Activated T-cell treated with anti-CD3 and anti-CD28 coated beads, Interleukin-2, amount 50 U/mL, for 4 hours (primary cell): Measurements from ENCODE around the gene MCOLN1. TPM values are rescaled to one million over a fixed set of nuclear protein-coding genes. Genes with fewer than 3 reads are reported as not detected.
"Not testable (repeated sequence)": the region's sequence is repeated elsewhere in the genome, so short reads cannot be mapped to it uniquely, and the experiment has no call there.

Experiments
- ATAC-seq, 2 donors: fragments of 200-7000 bp; cut with Tn5 transposase; one replicate each; pipeline ENCODE4 v1.10.0; 2021
- DNase-seq: peaks from one replicate; pipeline ENCODE4 v3.0.0-alpha.2; 2020
- H3K27me3 Mint-ChIP-seq: one replicate; pipeline ENCODE4 v1.8.0; 2021; ENCODE audit warnings: low read depth, mixed read lengths
- H3K36me3 Mint-ChIP-seq: one replicate; pipeline ENCODE4 v1.8.0; 2022; ENCODE audit warnings: mixed read lengths; ENCODE audit not compliant: insufficient read depth
- H3K4me1 Mint-ChIP-seq: one replicate; pipeline ENCODE4 v1.8.0; 2021; ENCODE audit warnings: low read depth, mixed read lengths
- H3K4me3 Mint-ChIP-seq: one replicate; pipeline ENCODE4 v1.8.0; 2021; ENCODE audit warnings: mild to moderate bottlenecking, moderate library complexity, mixed read lengths
- H3K9me3 Mint-ChIP-seq: one replicate; pipeline ENCODE4 v1.8.0; 2021; ENCODE audit warnings: mixed read lengths
- total RNA-seq, 3 donors: library from RNA; stranded (reverse); gene quantifications; one replicate each; pipeline ENCODE4 v1.2.1, GENCODE V29; 2021

Gene MCOLN1
- total RNA-seq, 3 donors from 2014 or later: 20.5 to 27.4 (median 22.6) TPM

DNA sequence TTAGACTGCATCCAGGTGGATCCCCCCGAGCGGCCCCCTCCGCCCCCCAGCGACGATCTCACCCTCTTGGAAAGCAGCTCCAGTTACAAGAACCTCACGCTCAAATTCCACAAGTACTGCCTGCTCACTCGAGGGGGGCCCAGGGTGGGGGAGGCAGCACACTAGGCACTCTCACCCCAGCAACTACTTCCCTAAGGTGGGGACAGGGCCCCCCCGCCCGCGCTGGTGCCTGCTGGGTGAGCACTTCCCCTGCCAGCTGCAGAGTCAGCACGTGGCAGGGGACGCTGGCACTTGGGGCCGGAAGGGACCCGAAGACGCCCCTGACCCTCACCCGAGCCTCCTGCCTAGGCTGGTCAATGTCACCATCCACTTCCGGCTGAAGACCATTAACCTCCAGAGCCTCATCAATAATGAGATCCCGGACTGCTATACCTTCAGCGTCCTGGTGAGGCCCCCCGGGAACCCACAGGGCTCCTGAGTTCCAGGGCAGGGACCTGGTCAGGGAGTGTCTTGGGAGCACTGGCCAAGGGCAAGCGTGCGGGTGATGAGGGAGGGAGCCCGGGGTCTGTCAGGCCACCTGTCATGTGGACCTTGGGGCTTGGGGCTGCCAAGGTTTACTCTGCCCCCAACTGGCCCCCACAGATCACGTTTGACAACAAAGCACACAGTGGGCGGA lies 5.2 kb downstream of the MCOLN1 start:
- no peaks in the 10 kb centered on the region for H3K27me3 Mint-ChIP-seq
- H3K4me1 Mint-ChIP-seq: peaks cover 6% of the 10 kb centered on the region
- no peaks in the 10 kb centered on the region for H3K36me3 Mint-ChIP-seq
- H3K9me3 Mint-ChIP-seq: no peaks in the 10 kb centered on the region
- no peak overlapping the region for H3K4me3 Mint-ChIP-seq
- DNase-seq: no peak
- ATAC-seq: no peak

DNA sequence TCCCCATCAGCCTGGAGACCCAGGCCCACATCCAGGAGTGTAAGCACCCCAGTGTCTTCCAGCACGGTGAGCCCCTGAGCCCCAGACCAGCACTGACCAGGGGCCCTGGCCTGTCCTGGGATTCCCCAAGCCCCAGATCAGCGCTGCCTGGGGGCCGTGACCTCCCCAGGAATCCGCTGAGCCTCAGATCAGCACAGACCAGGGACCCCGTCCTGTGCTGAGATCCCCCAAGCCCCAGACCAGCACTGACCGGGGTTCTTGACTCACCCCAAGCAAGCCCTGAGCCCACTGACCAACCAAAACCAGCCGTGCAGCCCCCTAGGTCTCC lies 5.7 kb downstream of the MCOLN1 start:
- Mint-ChIP-seq H3K4me1 (peaks cover 6% of the 10 kb centered on the region), H3K4me3 (no peak overlapping the region), H3K9me3 (no peaks in the 10 kb centered on the region), H3K36me3 (no peaks in the 10 kb centered on the region), H3K27me3 (no peaks in the 10 kb centered on the region)
- DNase-seq (no peak), ATAC-seq (no peak)

DNA sequence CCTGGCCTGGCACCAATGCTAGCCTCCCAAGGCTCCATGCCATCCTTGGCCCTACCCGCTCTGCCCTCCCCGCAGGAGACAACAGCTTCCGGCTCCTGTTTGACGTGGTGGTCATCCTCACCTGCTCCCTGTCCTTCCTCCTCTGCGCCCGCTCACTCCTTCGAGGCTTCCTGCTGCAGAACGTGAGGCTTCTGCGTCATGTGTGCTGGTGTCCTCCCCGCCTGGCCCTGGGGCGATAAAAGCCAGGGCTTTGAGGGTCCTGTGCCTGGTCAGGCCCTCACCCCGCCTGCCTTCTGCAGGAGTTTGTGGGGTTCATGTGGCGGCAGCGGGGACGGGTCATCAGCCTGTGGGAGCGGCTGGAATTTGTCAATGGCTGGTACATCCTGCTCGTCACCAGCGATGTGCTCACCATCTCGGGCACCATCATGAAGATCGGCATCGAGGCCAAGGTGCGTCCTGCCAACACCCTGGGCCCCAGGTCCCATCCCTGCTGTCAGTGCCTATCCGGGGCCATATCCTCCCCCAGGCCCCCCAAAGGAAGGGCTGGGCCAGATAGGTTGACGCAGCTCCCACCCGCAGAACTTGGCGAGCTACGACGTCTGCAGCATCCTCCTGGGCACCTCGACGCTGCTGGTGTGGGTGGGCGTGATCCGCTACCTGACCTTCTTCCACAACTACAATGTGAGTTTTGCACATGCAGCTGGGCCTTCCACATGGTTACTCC lies 6.3 kb downstream of the MCOLN1 start:
- ATAC-seq: no peak
- no peaks in the 10 kb centered on the region for H3K9me3 Mint-ChIP-seq
- no peaks in the 10 kb centered on the region for H3K36me3 Mint-ChIP-seq
- H3K4me3 Mint-ChIP-seq: no peak overlapping the region
- no peaks in the 10 kb centered on the region for H3K27me3 Mint-ChIP-seq
- H3K4me1 Mint-ChIP-seq: peaks cover 3% of the 10 kb centered on the region
- no peak for DNase-seq

DNA sequence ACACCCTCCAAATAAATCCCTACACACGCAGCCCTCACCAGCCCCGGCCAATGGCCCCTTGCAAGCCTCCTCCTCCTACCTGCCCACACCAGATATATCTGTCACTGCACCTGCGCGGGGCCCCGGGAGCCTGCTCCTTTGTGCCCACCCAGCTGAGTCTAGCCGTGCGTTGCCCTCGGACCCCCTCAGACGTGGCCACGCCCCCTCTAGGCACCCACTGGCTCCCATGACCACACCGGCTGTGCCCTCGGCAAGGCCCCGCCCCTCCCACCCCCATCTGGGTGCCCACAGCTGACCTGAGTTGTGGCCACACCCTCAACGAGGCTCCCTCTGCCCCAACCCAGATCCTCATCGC lies 6.8 kb downstream of the MCOLN1 start:
- DNase-seq: no peak
- Mint-ChIP-seq H3K9me3 (no peaks in the 10 kb centered on the region), H3K27me3 (no peaks in the 10 kb centered on the region), H3K4me1 (peaks cover 5% of the 10 kb centered on the region), H3K36me3 (no peaks in the 10 kb centered on the region), H3K4me3 (no peak overlapping the region)
- ATAC-seq: no peak

DNA sequence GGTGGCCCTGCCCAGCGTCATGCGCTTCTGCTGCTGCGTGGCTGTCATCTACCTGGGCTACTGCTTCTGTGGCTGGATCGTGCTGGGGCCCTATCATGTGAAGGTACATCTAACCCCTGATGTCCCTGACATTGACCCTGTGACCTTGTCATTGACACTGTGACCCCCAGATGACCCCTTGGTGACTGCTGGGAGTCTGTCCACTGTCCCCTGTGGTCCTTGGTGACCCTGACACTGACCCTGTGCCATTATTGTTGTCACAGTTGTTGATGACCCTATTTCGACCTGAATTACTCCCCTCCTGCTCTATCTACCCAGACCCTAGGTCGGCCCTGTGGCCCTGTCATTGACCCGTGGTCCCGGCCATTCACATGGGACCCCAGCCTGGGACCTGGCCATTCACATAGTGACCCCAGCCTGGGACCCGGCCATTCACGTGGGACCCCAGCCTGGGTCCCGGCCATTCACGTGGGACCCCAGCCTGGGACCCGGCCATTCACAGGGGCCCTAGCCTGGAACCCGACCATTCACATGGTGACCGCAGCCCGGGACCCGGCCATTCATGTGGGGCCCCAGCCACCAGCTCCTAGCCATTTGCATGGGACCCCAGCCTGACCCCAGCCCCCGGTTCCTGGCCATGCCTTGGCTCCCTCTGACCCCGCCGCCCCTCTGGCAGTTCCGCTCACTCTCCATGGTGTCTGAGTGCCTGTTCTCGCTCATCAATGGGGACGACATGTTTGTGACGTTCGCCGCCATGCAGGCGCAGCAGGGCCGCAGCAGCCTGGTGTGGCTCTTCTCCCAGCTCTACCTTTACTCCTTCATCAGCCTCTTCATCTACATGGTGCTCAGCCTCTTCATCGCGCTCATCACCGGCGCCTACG lies 7.4 kb downstream of the MCOLN1 start:
- no peaks in the 10 kb centered on the region for H3K27me3 Mint-ChIP-seq
- H3K9me3 Mint-ChIP-seq: no peaks in the 10 kb centered on the region
- DNase-seq (no peak), ATAC-seq (no peak)
- no peaks in the 10 kb centered on the region for H3K36me3 Mint-ChIP-seq
- no peak overlapping the region for H3K4me3 Mint-ChIP-seq
- peaks cover 5% of the 10 kb centered on the region for H3K4me1 Mint-ChIP-seq

DNA sequence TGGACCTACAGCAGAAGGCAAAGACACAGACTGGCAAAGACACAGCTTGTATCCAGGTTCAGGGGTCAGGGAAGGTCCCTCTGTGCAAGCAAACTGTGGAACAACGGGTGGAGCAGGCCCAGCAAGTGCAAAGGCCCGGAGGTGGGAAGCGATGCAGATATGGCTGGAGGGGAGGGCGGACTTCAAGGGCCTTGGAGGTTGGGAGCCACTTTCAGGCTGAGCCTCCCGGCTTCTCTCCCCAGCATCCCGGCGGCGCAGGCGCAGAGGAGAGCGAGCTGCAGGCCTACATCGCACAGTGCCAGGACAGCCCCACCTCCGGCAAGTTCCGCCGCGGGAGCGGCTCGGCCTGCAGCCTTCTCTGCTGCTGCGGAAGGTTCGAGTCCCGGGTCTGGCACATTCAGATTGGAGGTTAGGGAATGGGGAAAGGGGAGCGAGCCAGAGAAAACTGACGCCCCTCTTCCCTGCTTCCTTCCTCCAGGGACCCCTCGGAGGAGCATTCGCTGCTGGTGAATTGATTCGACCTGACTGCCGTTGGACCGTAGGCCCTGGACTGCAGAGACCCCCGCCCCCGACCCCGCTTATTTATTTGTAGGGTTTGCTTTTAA lies 11.0 kb downstream of the MCOLN1 start:
- H3K36me3 Mint-ChIP-seq: no peaks in the 10 kb centered on the region
- ATAC-seq (no peak), DNase-seq (no peak)
- peak overlapping the region; percentile 92 for H3K4me3 Mint-ChIP-seq
- no peaks in the 10 kb centered on the region for H3K9me3 Mint-ChIP-seq
- H3K4me1 Mint-ChIP-seq: peaks cover 15% of the 10 kb centered on the region
- H3K27me3 Mint-ChIP-seq: no peaks in the 10 kb centered on the region

DNA sequence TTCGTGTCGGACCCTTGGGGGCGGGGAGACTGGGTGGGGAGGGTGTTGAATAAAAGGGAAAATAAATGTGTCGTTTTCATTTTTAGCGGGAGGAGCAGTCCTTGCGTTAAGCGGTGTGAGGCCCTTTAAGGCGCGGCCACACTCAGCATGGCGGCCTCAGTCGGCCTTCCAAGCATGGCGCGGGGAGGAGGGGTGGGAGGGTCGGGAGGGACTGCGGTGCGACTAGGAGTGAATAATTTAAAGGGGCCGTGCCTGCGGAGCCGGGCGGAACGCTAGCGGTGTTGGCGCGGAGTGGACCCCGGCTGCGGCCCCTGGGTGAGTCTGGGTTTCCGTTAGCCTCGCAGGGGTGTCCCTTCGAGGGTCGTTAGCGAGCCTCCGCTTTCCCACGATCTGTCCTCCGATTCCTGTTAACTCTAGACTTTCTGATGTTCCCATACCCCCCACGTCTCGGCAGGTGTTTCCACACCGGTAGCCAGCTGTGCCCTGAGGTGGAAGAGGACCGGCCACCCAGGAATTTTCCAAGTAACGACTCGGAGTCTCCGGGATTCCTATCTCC lies 11.6 kb downstream of the MCOLN1 start:
- peak; percentile 61 to 68 for ATAC-seq
- Mint-ChIP-seq H3K9me3 (no peaks in the 10 kb centered on the region), H3K4me3 (peak overlapping the region; percentile 92), H3K4me1 (peaks cover 15% of the 10 kb centered on the region), H3K36me3 (no peaks in the 10 kb centered on the region), H3K27me3 (no peaks in the 10 kb centered on the region)
- DNase-seq: peak; percentile 77

DNA sequence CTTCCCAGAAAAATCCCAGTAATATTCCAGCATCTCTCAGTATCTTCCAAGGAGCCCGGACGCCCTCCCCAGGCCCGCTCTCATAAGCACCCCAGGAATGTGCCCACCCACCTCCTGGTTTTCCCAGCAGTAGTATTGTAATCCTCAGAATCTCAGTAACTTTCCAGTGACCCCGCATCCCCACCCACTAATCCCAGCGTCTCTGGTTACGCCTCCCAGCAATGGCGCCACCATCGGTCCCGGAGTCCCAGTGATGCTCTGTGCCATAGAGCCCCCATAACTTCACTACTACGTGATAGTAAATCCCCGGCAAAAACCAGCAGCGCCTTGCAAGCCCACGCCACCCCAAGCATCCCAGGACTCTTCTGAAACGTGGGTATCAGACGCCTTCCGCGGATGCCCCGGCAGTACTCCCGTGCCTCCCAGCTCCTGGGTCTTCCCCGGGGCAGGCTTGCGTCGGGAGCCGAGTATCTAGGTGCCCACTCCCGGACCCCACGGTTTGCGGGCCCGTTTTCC lies 12.2 kb downstream of the MCOLN1 start:
- no peaks in the 10 kb centered on the region for H3K9me3 Mint-ChIP-seq
- no peaks in the 10 kb centered on the region for H3K27me3 Mint-ChIP-seq
- peak overlapping the region; percentile 92 for H3K4me3 Mint-ChIP-seq
- DNase-seq (no peak), ATAC-seq (peak; percentile 25 to 30)
- H3K4me1 Mint-ChIP-seq: peaks cover 15% of the 10 kb centered on the region
- H3K36me3 Mint-ChIP-seq: no peaks in the 10 kb centered on the region

DNA sequence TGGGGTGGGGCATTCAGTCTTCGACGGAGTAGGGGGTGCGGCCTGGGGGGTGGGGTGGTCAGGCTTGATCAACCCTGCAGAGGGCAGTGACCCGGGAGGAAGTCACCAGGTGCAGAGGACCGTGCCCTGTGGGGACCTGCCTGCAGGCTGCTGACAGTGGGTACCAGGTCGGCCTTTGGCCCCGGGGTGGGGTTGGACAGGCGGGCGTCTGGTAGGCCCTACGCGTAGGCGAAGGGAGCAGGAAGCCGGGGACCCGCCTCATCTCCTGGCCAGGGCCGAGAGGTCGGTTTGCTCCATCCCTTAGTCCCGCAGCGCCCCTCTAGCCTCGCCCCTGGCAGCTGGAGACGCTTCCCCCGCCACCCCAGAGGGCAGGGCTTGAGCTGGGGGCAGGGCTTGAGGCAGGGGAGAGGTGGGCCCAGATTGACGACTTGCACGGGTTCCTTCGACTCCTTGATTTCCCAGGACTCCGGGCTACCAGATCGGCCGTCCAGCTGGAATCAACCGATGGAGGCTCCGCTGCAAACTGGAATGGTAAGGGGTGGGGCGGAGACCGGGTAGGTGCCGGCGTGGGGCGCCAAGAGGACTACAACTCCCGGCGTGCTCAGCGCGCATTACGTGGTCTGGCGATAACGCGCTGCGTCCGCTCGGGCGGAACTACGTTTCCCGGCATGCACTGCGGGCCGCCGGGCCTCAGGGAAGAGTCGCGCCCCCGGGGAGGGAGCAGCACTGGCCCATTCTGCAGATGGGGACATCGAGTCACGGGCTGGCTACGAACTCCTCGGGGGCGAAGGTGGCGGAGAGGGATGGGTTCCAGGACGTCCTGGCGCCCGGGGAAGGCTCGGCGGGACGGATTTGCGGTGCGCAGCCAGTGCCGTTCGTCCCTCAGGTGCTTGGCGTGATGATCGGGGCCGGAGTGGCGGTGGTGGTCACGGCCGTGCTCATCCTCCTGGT lies 12.9 kb downstream of the MCOLN1 start, which contains the start of gene PNPLA6:
PNPLA6 (plus strand) TSS at position 671 of the 951 bp plus-strand sequence; CDS start at position 743, 72 bp downstream.
- H3K9me3 Mint-ChIP-seq: no peaks in the 10 kb centered on the region
- peaks cover 15% of the 10 kb centered on the region for H3K4me1 Mint-ChIP-seq
- peak; percentile 79 to 85 for ATAC-seq
- peaks cover 5% of the 10 kb centered on the region for H3K36me3 Mint-ChIP-seq
- H3K4me3 Mint-ChIP-seq: peak within 1 kb of the TSS; percentile 92
- H3K27me3 Mint-ChIP-seq: no peaks in the 10 kb centered on the region
- peak; percentile 88 for DNase-seq

DNA sequence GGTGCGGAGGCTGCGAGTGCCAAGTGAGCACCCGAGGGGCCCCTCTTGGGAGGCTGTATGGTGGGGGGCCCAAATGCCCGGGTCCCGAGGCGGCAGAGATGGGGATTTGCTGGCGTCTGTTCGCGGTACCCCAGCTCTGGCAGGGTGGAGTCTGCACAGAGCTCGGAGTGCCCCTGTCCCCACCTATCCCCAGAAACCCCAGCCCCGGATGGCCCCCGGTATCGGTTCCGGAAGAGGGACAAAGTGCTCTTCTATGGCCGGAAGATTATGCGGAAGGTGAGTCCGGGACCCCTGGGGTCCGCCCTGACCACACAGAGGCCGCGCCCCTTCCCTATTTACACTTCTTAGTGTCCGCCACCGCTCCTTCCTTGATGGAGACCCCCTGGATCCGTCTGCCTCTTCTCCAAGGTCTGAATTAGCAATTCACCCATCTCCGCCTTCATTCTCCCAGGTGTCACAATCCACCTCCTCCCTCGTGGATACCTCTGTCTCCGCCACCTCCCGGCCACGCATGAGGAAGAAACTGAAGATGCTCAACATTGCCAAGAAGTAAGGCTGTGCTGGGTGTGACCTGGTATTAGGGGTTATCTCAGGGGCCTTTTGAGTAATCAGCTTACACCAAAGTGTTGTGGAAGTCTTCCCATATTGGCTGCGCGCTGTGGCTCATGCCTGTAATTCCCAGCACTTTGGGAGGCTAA lies 13.7 kb downstream of the MCOLN1 start:
- peaks cover 15% of the 10 kb centered on the region for H3K4me1 Mint-ChIP-seq
- no peaks in the 10 kb centered on the region for H3K9me3 Mint-ChIP-seq
- H3K27me3 Mint-ChIP-seq: no peaks in the 10 kb centered on the region
- peak overlapping the region; percentile 92 for H3K4me3 Mint-ChIP-seq
- peaks cover 6% of the 10 kb centered on the region for H3K36me3 Mint-ChIP-seq
- ATAC-seq (peak in 1 of 2 donors; percentile 2), DNase-seq (no peak)

DNA sequence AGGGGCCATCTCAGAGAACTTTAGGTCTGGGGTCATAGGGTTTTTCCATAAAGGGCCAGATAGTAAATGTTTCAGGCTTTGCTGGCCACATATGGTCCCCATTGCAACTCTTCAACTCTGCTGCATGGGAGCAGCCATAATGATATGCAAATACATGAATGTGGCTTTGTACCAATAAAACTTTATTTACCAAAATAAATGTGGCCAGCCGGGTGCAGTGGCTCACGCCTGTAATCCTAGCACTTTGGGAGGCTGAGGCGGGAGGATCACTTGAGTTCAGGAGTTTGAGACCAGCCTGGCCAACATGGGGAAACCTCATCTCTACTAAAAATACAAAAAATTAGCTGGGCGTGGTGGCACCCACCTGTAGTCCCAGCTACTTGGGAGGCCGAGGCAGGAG lies 16.6 kb downstream of the MCOLN1 start:
- H3K9me3 Mint-ChIP-seq, DNase-seq, ATAC-seq, H3K4me3 Mint-ChIP-seq, H3K27me3 Mint-ChIP-seq, H3K36me3 Mint-ChIP-seq: not testable (repeated sequence)
- H3K4me1 Mint-ChIP-seq: peaks cover 13% of the 10 kb centered on the region

DNA sequence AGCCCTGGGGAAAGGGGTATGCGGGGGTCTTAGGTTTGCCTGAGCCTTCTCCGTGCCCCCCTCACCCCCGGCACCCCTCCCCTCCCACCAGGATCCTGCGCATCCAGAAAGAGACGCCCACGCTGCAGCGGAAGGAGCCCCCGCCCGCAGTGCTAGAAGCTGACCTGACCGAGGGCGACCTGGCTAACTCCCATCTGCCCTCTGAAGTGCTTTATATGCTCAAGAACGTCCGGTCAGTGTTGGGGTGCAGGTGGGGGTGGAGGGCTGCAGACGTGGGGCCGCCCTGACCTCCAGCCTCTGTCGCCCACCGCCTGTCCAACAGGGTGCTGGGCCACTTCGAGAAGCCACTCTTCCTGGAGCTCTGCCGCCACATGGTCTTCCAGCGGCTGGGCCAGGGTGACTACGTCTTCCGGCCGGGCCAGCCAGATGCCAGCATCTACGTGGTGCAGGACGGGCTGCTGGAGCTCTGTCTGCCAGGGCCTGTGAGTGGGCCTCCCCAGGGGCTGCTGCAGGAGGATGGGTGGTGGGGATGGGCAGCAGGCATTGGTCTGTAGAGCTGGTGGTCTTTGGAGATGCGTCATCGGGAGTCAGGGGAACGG lies 17.5 kb downstream of the MCOLN1 start:
- Mint-ChIP-seq H3K36me3 (peaks cover 10% of the 10 kb centered on the region), H3K9me3 (no peaks in the 10 kb centered on the region), H3K4me1 (peaks cover 16% of the 10 kb centered on the region), H3K4me3 (no peak overlapping the region), H3K27me3 (no peaks in the 10 kb centered on the region)
- DNase-seq (no peak), ATAC-seq (no peak)
